AG09319 (cell line): Measurements from ENCODE around the gene ATP10B.

Experiments
- DNase-seq: peaks from one replicate; pipeline ENCODE4 v3.0.0-alpha.2; 2010; ENCODE audit warnings: low read depth; ENCODE audit errors: extremely low read depth
- CTCF ChIP-seq: IDR thresholded peaks from 2 replicates; pipeline ENCODE4 v1.5.1; 2011; ENCODE audit warnings: low read depth, mild to moderate bottlenecking, inconsistent platforms, low read length, moderate library complexity

Gene ATP10B

GRCh38 chr5:160543395-160543794 lies 308.6 kb downstream of the ATP10B start:
- no peak for TF ChIP-seq CTCF
- no peak for DNase-seq

GRCh38 chr5:160542840-160543239 lies 309.2 kb downstream of the ATP10B start:
- DNase-seq = no peak
- TF ChIP-seq CTCF = no peak

- no peak for TF ChIP-seq CTCF
- DNase-seq = no peak
Observed at GRCh38 chr5:160542281-160542680, 309.7 kb downstream of the ATP10B start.

GRCh38 chr5:160539431-160539830 lies 312.6 kb downstream of the ATP10B start:
- TF ChIP-seq CTCF = no peak
- no peak for DNase-seq

GRCh38 chr5:160537940-160538339 lies 314.1 kb downstream of the ATP10B start:
- no peak for DNase-seq
- TF ChIP-seq CTCF = no peak

GRCh38 chr5:160537116-160537515 lies 314.9 kb downstream of the ATP10B start:
- no peak for DNase-seq
- no peak for TF ChIP-seq CTCF

GRCh38 chr5:160534914-160535313 lies 317.1 kb downstream of the ATP10B start:
- no peak for TF ChIP-seq CTCF
- DNase-seq = no peak
